Activated T-cell treated with anti-CD3 and anti-CD28 coated beads, Interleukin-2, amount 50 U/mL, for 4 hours (primary cell): ENCODE data around the gene ZNF516. TPM values are rescaled to one million over a fixed set of nuclear protein-coding genes. Genes with fewer than 3 reads are reported as not detected.

ENCODE experiments used
- ATAC-seq, 2 donors: fragments of 200-7000 bp; cut with Tn5 transposase; one replicate each; pipeline ENCODE4 v1.10.0; 2021
- DNase-seq: peaks from one replicate; pipeline ENCODE4 v3.0.0-alpha.2; 2020
- H3K27me3 Mint-ChIP-seq: one replicate; pipeline ENCODE4 v1.8.0; 2021; ENCODE audit warnings: low read depth, mixed read lengths
- H3K36me3 Mint-ChIP-seq: one replicate; pipeline ENCODE4 v1.8.0; 2022; ENCODE audit warnings: mixed read lengths; ENCODE audit not compliant: insufficient read depth
- H3K4me1 Mint-ChIP-seq: one replicate; pipeline ENCODE4 v1.8.0; 2021; ENCODE audit warnings: low read depth, mixed read lengths
- H3K4me3 Mint-ChIP-seq: one replicate; pipeline ENCODE4 v1.8.0; 2021; ENCODE audit warnings: mild to moderate bottlenecking, moderate library complexity, mixed read lengths
- H3K9me3 Mint-ChIP-seq: one replicate; pipeline ENCODE4 v1.8.0; 2021; ENCODE audit warnings: mixed read lengths
- total RNA-seq, 3 donors: library from RNA; stranded (reverse); gene quantifications; one replicate each; pipeline ENCODE4 v1.2.1, GENCODE V29; 2021

Gene ZNF516
- total RNA-seq, 3 donors from 2014 or later = 3.0 to 4.3 (median 4.0) TPM

- Mint-ChIP-seq H3K4me1 (peaks cover 12% of the 10 kb centered on the region), H3K4me3 (no peak overlapping the region), H3K9me3 (no peaks in the 10 kb centered on the region), H3K36me3 (peaks cover 6% of the 10 kb centered on the region), H3K27me3 (no peaks in the 10 kb centered on the region)
- DNase-seq (no peak), ATAC-seq (no peak)
Measured at GRCh38 chr18:76462326-76462694, 32.7 kb downstream of the ZNF516 start.

DNA sequence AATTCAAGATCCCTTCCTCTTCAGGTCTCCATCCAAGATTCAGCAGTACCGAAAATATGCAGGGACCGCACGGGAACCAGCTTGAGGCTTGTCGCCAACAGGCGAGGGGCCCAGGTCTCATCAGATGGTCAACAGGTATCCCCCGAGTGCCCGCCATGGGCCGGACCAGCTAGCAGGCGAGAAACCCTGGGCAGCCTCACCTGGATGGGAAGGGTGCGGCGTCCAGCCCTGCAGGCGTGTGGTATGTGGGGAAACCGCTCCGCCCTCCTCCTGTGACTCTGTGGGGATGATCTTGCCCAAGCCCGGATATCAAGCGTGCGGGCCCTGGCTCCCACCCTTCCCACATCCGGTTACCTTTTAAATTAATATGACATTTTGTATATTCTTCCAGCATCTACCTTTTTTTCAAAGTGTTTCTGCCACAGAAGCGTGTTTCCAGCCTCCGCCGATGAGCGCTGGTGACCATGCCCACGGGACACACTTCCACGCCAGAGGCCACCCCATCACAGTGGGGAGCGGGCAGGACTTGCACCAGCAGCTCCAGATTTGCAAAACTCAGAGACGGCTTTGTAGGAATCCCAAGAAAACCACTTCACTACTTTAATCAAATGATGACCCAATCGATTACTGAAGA is 33.2 kb downstream of the ZNF516 start:
- peaks cover 6% of the 10 kb centered on the region for H3K36me3 Mint-ChIP-seq
- ATAC-seq (no peak), DNase-seq (no peak)
- no peak overlapping the region for H3K4me3 Mint-ChIP-seq
- H3K9me3 Mint-ChIP-seq = no peaks in the 10 kb centered on the region
- H3K4me1 Mint-ChIP-seq = peaks cover 13% of the 10 kb centered on the region
- H3K27me3 Mint-ChIP-seq = no peaks in the 10 kb centered on the region

- no peak overlapping the region for H3K4me3 Mint-ChIP-seq
- peaks cover 11% of the 10 kb centered on the region for H3K4me1 Mint-ChIP-seq
- no peaks in the 10 kb centered on the region for H3K27me3 Mint-ChIP-seq
- no peak for ATAC-seq
- peaks cover 6% of the 10 kb centered on the region for H3K36me3 Mint-ChIP-seq
- H3K9me3 Mint-ChIP-seq = no peaks in the 10 kb centered on the region
- no peak for DNase-seq
Measured at GRCh38 chr18:76461148-76461547, 33.9 kb downstream of the ZNF516 start.

- peaks cover 11% of the 10 kb centered on the region for H3K4me1 Mint-ChIP-seq
- ATAC-seq (no peak), DNase-seq (no peak)
- H3K4me3 Mint-ChIP-seq = no peak overlapping the region
- H3K27me3 Mint-ChIP-seq = no peaks in the 10 kb centered on the region
- peaks cover 6% of the 10 kb centered on the region for H3K36me3 Mint-ChIP-seq
- no peaks in the 10 kb centered on the region for H3K9me3 Mint-ChIP-seq
Measured at GRCh38 chr18:76460482-76460881, 34.6 kb downstream of the ZNF516 start.

GRCh38 chr18:76459687-76460350 is 35.2 kb downstream of the ZNF516 start:
- Mint-ChIP-seq H3K4me3 (no peak overlapping the region), H3K36me3 (peaks cover 6% of the 10 kb centered on the region), H3K27me3 (no peaks in the 10 kb centered on the region), H3K9me3 (no peaks in the 10 kb centered on the region), H3K4me1 (peaks cover 14% of the 10 kb centered on the region)
- DNase-seq (no peak), ATAC-seq (no peak)

GRCh38 chr18:76459312-76459686 is 35.7 kb downstream of the ZNF516 start:
- Mint-ChIP-seq H3K36me3 (peaks cover 6% of the 10 kb centered on the region), H3K9me3 (no peaks in the 10 kb centered on the region), H3K4me1 (peaks cover 14% of the 10 kb centered on the region), H3K27me3 (no peaks in the 10 kb centered on the region), H3K4me3 (no peak overlapping the region)
- ATAC-seq (no peak), DNase-seq (no peak)

DNA sequence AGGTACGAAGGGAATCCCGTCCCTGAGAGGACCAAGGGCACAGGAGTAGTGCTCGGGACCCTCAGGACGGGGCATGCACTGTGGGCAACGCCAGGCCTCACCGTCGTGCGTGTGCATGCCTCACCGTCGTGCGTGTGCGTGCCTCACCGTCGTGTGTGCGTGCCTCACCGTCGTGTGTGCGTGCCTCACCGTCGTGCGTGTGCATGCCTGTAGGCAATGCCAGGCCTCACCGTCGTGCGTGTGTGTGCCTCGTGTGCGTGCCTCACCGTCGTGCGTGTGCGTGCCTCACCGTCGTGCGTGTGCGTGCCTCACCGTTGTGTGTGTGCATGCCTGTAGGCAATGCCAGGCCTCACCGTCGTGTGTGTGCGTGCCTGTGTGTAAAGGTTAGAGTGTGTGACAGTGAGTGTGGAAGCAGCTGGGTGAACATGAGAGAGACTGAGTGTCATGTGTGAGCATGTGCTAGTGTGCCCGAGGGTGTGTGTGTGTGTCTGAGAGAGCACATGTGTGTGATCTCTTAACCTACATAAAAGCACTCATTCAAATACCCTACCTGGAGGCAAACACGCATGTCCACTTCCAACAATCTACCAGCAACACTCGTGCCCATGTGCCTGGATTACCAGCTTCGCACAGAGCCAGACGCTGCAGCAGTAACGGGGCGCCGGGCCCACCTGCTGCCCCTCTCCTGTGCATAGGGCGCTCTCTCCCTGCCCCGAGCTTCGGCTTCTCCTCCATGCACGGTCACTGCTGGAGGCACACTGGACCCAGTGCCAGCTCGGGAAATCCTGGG is 36.3 kb downstream of the ZNF516 start:
- no peak for ATAC-seq
- H3K4me1 Mint-ChIP-seq = peaks cover 17% of the 10 kb centered on the region
- H3K9me3 Mint-ChIP-seq = no peaks in the 10 kb centered on the region
- H3K27me3 Mint-ChIP-seq = no peaks in the 10 kb centered on the region
- H3K36me3 Mint-ChIP-seq = peaks cover 6% of the 10 kb centered on the region
- no peak for DNase-seq
- H3K4me3 Mint-ChIP-seq = no peak overlapping the region

DNA sequence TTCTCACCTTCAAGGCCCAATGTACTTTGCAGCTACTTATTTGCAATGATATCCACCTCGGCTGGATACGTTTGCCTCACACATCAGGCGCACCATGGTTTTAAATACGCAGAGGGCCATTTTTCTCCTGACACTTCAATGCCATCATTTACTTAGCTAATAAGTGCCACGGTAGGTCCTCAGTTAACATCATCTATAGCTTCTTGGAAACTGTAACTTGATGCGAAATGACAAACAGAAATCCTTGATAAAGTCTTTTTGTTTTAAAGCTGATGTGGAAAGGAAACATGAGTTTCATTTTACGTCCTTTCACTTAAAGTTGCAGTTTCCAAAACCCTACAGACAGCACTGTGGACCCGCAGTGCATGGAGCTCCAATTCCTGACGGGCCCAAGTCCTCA is 37.1 kb downstream of the ZNF516 start:
- ATAC-seq (no peak), DNase-seq (no peak)
- Mint-ChIP-seq H3K4me3 (no peak overlapping the region), H3K27me3 (no peaks in the 10 kb centered on the region), H3K4me1 (peaks cover 19% of the 10 kb centered on the region), H3K9me3 (no peaks in the 10 kb centered on the region), H3K36me3 (peaks cover 6% of the 10 kb centered on the region)

GRCh38 chr18:76457475-76457874 is 37.6 kb downstream of the ZNF516 start:
- no peak for DNase-seq
- peaks cover 6% of the 10 kb centered on the region for H3K36me3 Mint-ChIP-seq
- peaks cover 3% of the 10 kb centered on the region for H3K27me3 Mint-ChIP-seq
- no peak overlapping the region for H3K4me3 Mint-ChIP-seq
- no peaks in the 10 kb centered on the region for H3K9me3 Mint-ChIP-seq
- H3K4me1 Mint-ChIP-seq = peaks cover 22% of the 10 kb centered on the region
- no peak for ATAC-seq

- peaks cover 4% of the 10 kb centered on the region for H3K36me3 Mint-ChIP-seq
- H3K4me1 Mint-ChIP-seq = peaks cover 28% of the 10 kb centered on the region
Measured at GRCh38 chr18:76456823-76457222, 38.2 kb downstream of the ZNF516 start.

DNA sequence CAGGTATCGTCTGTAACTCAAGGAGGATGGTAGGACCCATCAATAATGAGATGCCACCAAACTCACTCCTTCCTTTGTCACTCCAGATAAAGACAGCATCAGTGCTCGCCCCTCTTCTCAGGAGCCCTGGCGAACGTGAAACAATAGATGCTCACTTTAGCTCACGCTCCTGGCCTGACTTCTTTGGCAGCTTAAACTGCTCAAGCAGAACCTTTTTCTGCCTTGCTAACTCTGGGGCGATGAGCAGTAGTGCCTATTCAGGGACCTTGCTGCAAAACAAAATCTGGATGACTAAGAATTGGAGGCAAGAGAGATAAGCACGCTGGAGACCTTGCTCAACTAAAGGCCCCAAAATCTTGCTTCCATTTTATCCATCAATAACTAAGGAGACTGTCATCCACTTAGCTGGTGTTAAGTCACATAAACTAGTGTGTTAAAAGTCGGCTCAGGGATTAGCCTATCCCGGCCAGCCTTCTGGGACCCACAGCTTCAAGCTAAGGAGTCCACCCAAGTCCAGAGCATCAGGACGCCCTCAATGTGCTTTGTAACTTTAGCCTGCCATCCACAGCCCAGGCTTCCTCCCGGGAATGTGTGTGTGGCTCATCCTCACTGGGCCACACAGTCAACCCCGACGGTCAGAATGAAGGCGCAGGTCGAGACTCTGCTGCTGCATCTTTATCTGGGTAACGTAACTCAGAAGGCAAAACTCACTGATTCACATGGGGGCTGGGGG is 38.9 kb downstream of the ZNF516 start:
- Mint-ChIP-seq H3K4me3 (no peak overlapping the region), H3K36me3 (peaks cover 4% of the 10 kb centered on the region)

More at GRCh38 chr18:76456823-76457222, 38.2 kb downstream of the ZNF516 start:
- Mint-ChIP-seq H3K27me3 (peaks cover 5% of the 10 kb centered on the region), H3K4me3 (no peak overlapping the region), H3K9me3 (no peaks in the 10 kb centered on the region)
- DNase-seq (no peak), ATAC-seq (no peak)

GRCh38 chr18:76455003-76455676 is 39.9 kb downstream of the ZNF516 start:
- Mint-ChIP-seq H3K36me3 (peaks cover 2% of the 10 kb centered on the region), H3K4me1 (peaks cover 38% of the 10 kb centered on the region), H3K27me3 (peaks cover 10% of the 10 kb centered on the region), H3K4me3 (no peak overlapping the region), H3K9me3 (no peaks in the 10 kb centered on the region)
- ATAC-seq = no peak
- no peak for DNase-seq

More for the DNA sequence above, 38.9 kb downstream of the ZNF516 start:
- peaks cover 34% of the 10 kb centered on the region for H3K4me1 Mint-ChIP-seq
- no peaks in the 10 kb centered on the region for H3K9me3 Mint-ChIP-seq
- ATAC-seq (no peak), DNase-seq (no peak)
- peaks cover 5% of the 10 kb centered on the region for H3K27me3 Mint-ChIP-seq

DNA sequence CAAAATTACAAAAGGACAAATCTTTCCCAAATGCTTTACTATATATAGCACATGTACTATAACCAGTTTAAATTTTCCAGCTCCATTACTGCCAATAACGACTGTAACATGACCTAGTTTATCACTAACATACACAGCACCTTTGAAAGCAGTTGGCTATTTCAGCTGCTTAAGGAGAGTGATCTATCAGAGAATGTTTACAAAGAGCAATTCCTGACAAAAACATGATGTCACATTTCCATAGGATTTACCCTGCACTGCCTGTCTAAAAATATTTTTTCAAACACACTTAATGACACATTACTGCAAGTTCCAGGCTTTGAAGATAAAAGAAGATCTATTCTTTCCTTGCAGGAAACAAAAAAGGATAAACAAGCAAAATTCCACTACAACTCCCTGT is 40.6 kb downstream of the ZNF516 start:
- ATAC-seq (no peak), DNase-seq (no peak)
- H3K4me1 Mint-ChIP-seq = peaks cover 44% of the 10 kb centered on the region
- H3K4me3 Mint-ChIP-seq = no peak overlapping the region
- H3K9me3 Mint-ChIP-seq = no peaks in the 10 kb centered on the region
- no peaks in the 10 kb centered on the region for H3K36me3 Mint-ChIP-seq
- peaks cover 15% of the 10 kb centered on the region for H3K27me3 Mint-ChIP-seq

DNA sequence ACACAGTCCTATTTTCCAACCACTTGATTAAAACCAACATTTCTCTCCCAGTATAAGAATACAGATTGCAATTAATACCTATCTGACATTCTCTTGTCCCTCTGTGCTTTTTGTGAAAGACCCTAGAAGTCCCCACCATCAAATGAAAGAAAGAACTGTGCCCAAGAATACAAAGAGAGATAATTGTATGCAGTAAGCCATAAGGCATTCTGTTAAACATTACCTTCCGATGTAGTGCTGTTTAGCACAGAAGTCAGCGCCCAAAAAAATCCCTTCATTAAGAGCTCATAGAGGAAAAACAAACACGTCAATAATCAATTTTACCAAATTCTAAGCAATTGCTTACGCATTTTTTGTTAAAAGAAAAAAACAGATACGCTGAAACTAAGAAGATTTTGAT is 41.1 kb downstream of the ZNF516 start:
- DNase-seq (no peak), ATAC-seq (no peak)
- Mint-ChIP-seq H3K36me3 (no peaks in the 10 kb centered on the region), H3K4me3 (no peak overlapping the region), H3K4me1 (peaks cover 49% of the 10 kb centered on the region), H3K27me3 (peaks cover 18% of the 10 kb centered on the region), H3K9me3 (no peaks in the 10 kb centered on the region)
